A673 (cell line): ENCODE measurements around the gene TOP2B.

Source experiments
- CTCF ChIP-seq: fragments of 300-800, 200-600 bp; sonication (generic); conservative IDR thresholded peaks from 2 replicates; pipeline ENCODE4 v1.5.1; 2017; ENCODE audit warnings: low read depth, mild to moderate bottlenecking, antibody characterized with exemption, low read length, moderate library complexity, mixed read lengths
- EZH2 ChIP-seq: fragments of 200-600 bp; sonication (generic); IDR thresholded peaks from 2 replicates; pipeline ENCODE4 v1.6.1; 2017; ENCODE audit warnings: borderline replicate concordance, low read depth, mild to moderate bottlenecking, mixed read lengths, antibody characterized with exemption, low read length; ENCODE audit not compliant: poor library complexity, severe bottlenecking

- TF ChIP-seq EZH2 (no peak), CTCF (no peak)
Measured at GRCh38 chr3:25587975-25588374, 76.7 kb downstream of the TOP2B start.
